ENCODE results near the gene OGFOD3.

OGFOD3 gene

GRCh38 chr17:82407255-82407654 is 11.1 kb downstream of the OGFOD3 start:
- peaks cover 8% of the 10 kb centered on the region for H3K36me3 Mint-ChIP-seq
- H3K9me3 Mint-ChIP-seq: no peaks in the 10 kb centered on the region
- H3K27me3 Mint-ChIP-seq: no peaks in the 10 kb centered on the region
- peaks cover 4% of the 10 kb centered on the region for H3K4me1 Mint-ChIP-seq
- no peak overlapping the region for H3K27ac Mint-ChIP-seq
- H3K4me3 Mint-ChIP-seq: no peak overlapping the region

GRCh38 chr17:82406131-82406671 is 12.2 kb downstream of the OGFOD3 start:
- Mint-ChIP-seq H3K27me3 (no peaks in the 10 kb centered on the region), H3K4me3 (no peak overlapping the region), H3K36me3 (peaks cover 8% of the 10 kb centered on the region), H3K27ac (no peak overlapping the region), H3K4me1 (peaks cover 7% of the 10 kb centered on the region), H3K9me3 (no peaks in the 10 kb centered on the region)

- Mint-ChIP-seq H3K27ac (no peak overlapping the region), H3K27me3 (no peaks in the 10 kb centered on the region), H3K9me3 (no peaks in the 10 kb centered on the region), H3K36me3 (peaks cover 9% of the 10 kb centered on the region), H3K4me1 (peaks cover 16% of the 10 kb centered on the region), H3K4me3 (no peak overlapping the region)
These were observed 13.3 kb downstream of the OGFOD3 start for GRCh38 chr17:82405051-82405450.

- peaks cover 16% of the 10 kb centered on the region for H3K4me1 Mint-ChIP-seq
- H3K27ac Mint-ChIP-seq: no peak overlapping the region
- peaks cover 9% of the 10 kb centered on the region for H3K36me3 Mint-ChIP-seq
- no peak overlapping the region for H3K4me3 Mint-ChIP-seq
- H3K27me3 Mint-ChIP-seq: no peaks in the 10 kb centered on the region
- no peaks in the 10 kb centered on the region for H3K9me3 Mint-ChIP-seq
These were observed 14.4 kb downstream of the OGFOD3 start for GRCh38 chr17:82403662-82404660.

GRCh38 chr17:82402865-82403264 is 15.5 kb downstream of the OGFOD3 start:
- H3K27ac Mint-ChIP-seq: no peak overlapping the region

GRCh38 chr17:82400830-82401229 is 17.6 kb downstream of the OGFOD3 start:
- no peaks in the 10 kb centered on the region for H3K27me3 Mint-ChIP-seq
- peak overlapping the region; percentile 90 for H3K4me3 Mint-ChIP-seq
- H3K36me3 Mint-ChIP-seq: peaks cover 8% of the 10 kb centered on the region
- H3K4me1 Mint-ChIP-seq: peaks cover 16% of the 10 kb centered on the region
- peak overlapping the region; percentile 70 for H3K27ac Mint-ChIP-seq
- no peaks in the 10 kb centered on the region for H3K9me3 Mint-ChIP-seq

More at GRCh38 chr17:82402865-82403264, 15.5 kb downstream of the OGFOD3 start:
- Mint-ChIP-seq H3K4me1 (peaks cover 16% of the 10 kb centered on the region), H3K9me3 (no peaks in the 10 kb centered on the region), H3K27me3 (no peaks in the 10 kb centered on the region), H3K4me3 (no peak overlapping the region), H3K36me3 (peaks cover 9% of the 10 kb centered on the region)

- peaks cover 16% of the 10 kb centered on the region for H3K4me1 Mint-ChIP-seq
- no peaks in the 10 kb centered on the region for H3K27me3 Mint-ChIP-seq
- H3K9me3 Mint-ChIP-seq: no peaks in the 10 kb centered on the region
- H3K36me3 Mint-ChIP-seq: peaks cover 7% of the 10 kb centered on the region
- H3K27ac Mint-ChIP-seq: no peak overlapping the region
- H3K4me3 Mint-ChIP-seq: no peak overlapping the region
These were observed 18.2 kb downstream of the OGFOD3 start for GRCh38 chr17:82400206-82400605.

GRCh38 chr17:82399601-82400101 is 18.7 kb downstream of the OGFOD3 start:
- no peaks in the 10 kb centered on the region for H3K9me3 Mint-ChIP-seq
- peaks cover 6% of the 10 kb centered on the region for H3K36me3 Mint-ChIP-seq
- peaks cover 16% of the 10 kb centered on the region for H3K4me1 Mint-ChIP-seq
- no peaks in the 10 kb centered on the region for H3K27me3 Mint-ChIP-seq
- no peak overlapping the region for H3K27ac Mint-ChIP-seq
- H3K4me3 Mint-ChIP-seq: no peak overlapping the region

GRCh38 chr17:82399041-82399441 is 19.3 kb downstream of the OGFOD3 start:
- no peak overlapping the region for H3K4me3 Mint-ChIP-seq
- no peaks in the 10 kb centered on the region for H3K9me3 Mint-ChIP-seq
- H3K4me1 Mint-ChIP-seq: peaks cover 16% of the 10 kb centered on the region
- H3K27ac Mint-ChIP-seq: no peak overlapping the region
- H3K36me3 Mint-ChIP-seq: peaks cover 6% of the 10 kb centered on the region
- no peaks in the 10 kb centered on the region for H3K27me3 Mint-ChIP-seq

GRCh38 chr17:82397449-82398335 is 20.7 kb downstream of the OGFOD3 start:
- H3K4me3 Mint-ChIP-seq: no peak overlapping the region
- H3K4me1 Mint-ChIP-seq: peaks cover 13% of the 10 kb centered on the region
- peaks cover 2% of the 10 kb centered on the region for H3K36me3 Mint-ChIP-seq
- H3K27me3 Mint-ChIP-seq: no peaks in the 10 kb centered on the region
- H3K27ac Mint-ChIP-seq: no peak overlapping the region
- H3K9me3 Mint-ChIP-seq: no peaks in the 10 kb centered on the region

- no peaks in the 10 kb centered on the region for H3K27me3 Mint-ChIP-seq
These were observed 21.6 kb downstream of the OGFOD3 start for GRCh38 chr17:82396601-82397435.

GRCh38 chr17:82394278-82394677 is 24.1 kb downstream of the OGFOD3 start:
- Mint-ChIP-seq H3K4me3 (no peak overlapping the region), H3K27me3 (no peaks in the 10 kb centered on the region), H3K9me3 (no peaks in the 10 kb centered on the region), H3K36me3 (no peaks in the 10 kb centered on the region), H3K4me1 (no peaks in the 10 kb centered on the region), H3K27ac (no peak overlapping the region)

More at GRCh38 chr17:82396601-82397435, 21.6 kb downstream of the OGFOD3 start:
- H3K9me3 Mint-ChIP-seq: no peaks in the 10 kb centered on the region
- H3K4me3 Mint-ChIP-seq: no peak overlapping the region
- peaks cover 2% of the 10 kb centered on the region for H3K36me3 Mint-ChIP-seq
- H3K27ac Mint-ChIP-seq: no peak overlapping the region
- peaks cover 11% of the 10 kb centered on the region for H3K4me1 Mint-ChIP-seq

GRCh38 chr17:82392941-82393340 is 25.4 kb downstream of the OGFOD3 start:
- no peaks in the 10 kb centered on the region for H3K9me3 Mint-ChIP-seq
- no peaks in the 10 kb centered on the region for H3K4me1 Mint-ChIP-seq
- no peak overlapping the region for H3K4me3 Mint-ChIP-seq
- no peaks in the 10 kb centered on the region for H3K36me3 Mint-ChIP-seq
- H3K27me3 Mint-ChIP-seq: no peaks in the 10 kb centered on the region
- no peak overlapping the region for H3K27ac Mint-ChIP-seq

- Mint-ChIP-seq H3K27ac (no peak overlapping the region), H3K27me3 (peaks cover 1% of the 10 kb centered on the region), H3K4me1 (peaks cover 5% of the 10 kb centered on the region), H3K4me3 (no peak overlapping the region), H3K36me3 (no peaks in the 10 kb centered on the region), H3K9me3 (no peaks in the 10 kb centered on the region)
These were observed 26.0 kb downstream of the OGFOD3 start for GRCh38 chr17:82392209-82392920.

All from activated naive CD4-positive, alpha-beta T cell treated with anti-CD3 and anti-CD28 coated beads, Interleukin-2, amount 50 U/mL, for 24 hours (primary cell).